ENCODE measurements around the gene CCL22.
"Not testable (repeated sequence)": the region's sequence is repeated elsewhere in the genome, so short reads cannot be mapped to it uniquely, and the experiment has no call there.

The CCL22 gene

GRCh38 chr16:57357330-57358085, 1.1 kb upstream of the CCL22 start:
- Mint-ChIP-seq H3K4me1 (peaks cover 47 to 72% of the 10 kb centered on the region in 2 donors), H3K27ac (peak overlapping the region; percentile 96), H3K27me3 (no peaks in the 10 kb centered on the region), H3K4me3 (peak overlapping the region; percentile 78 to 92), H3K9me3 (no peaks in the 10 kb centered on the region), H3K36me3 (peaks cover 34 to 40% of the 10 kb centered on the region in 2 donors)
- ATAC-seq (replicated peaks): peak; percentile 76 to 78
- DNase-seq: peak; percentile 89

- Mint-ChIP-seq H3K27ac (peak overlapping the region; percentile 96), H3K27me3 (no peaks in the 10 kb centered on the region), H3K4me1 (peaks cover 42 to 69% of the 10 kb centered on the region in 2 donors), H3K4me3 (peak overlapping the region; percentile 78 to 92), H3K36me3 (peaks cover 39 to 43% of the 10 kb centered on the region in 2 donors), H3K9me3 (no peaks in the 10 kb centered on the region)
- ATAC-seq (replicated peaks): peak; percentile 30 to 48
- DNase-seq: no peak
Measured at GRCh38 chr16:57358086-57358420, 530 bp upstream of the CCL22 start.

- H3K9me3 Mint-ChIP-seq: no peaks in the 10 kb centered on the region
Measured at GRCh38 chr16:57360321-57360935, 1.8 kb downstream of the CCL22 start.

GRCh38 chr16:57361404-57361803, 2.8 kb downstream of the CCL22 start:
- Mint-ChIP-seq H3K9me3 (no peaks in the 10 kb centered on the region), H3K36me3 (peaks cover 65 to 73% of the 10 kb centered on the region in 2 donors), H3K4me3 (peak overlapping the region; percentile 78 to 92), H3K27ac (peak overlapping the region; percentile 92), H3K27me3 (no peaks in the 10 kb centered on the region), H3K4me1 (peaks cover 48 to 78% of the 10 kb centered on the region in 2 donors)
- DNase-seq: no peak
- no peak for ATAC-seq (replicated peaks)

More at GRCh38 chr16:57360321-57360935, 1.8 kb downstream of the CCL22 start:
- H3K27me3 Mint-ChIP-seq: no peaks in the 10 kb centered on the region
- H3K27ac Mint-ChIP-seq: peak overlapping the region; percentile 92
- no peak for DNase-seq
- H3K36me3 Mint-ChIP-seq: peaks cover 62 to 65% of the 10 kb centered on the region in 2 donors
- peaks cover 48 to 78% of the 10 kb centered on the region in 2 donors for H3K4me1 Mint-ChIP-seq
- peak overlapping the region; percentile 78 to 92 for H3K4me3 Mint-ChIP-seq
- ATAC-seq (replicated peaks): no peak

GRCh38 chr16:57364143-57364542, 5.6 kb downstream of the CCL22 start:
- peak overlapping the region; percentile 76 to 78 for H3K4me3 Mint-ChIP-seq
- H3K27me3 Mint-ChIP-seq: peaks cover 0 to 3% of the 10 kb centered on the region in 2 donors
- peaks cover 63 to 80% of the 10 kb centered on the region in 2 donors for H3K36me3 Mint-ChIP-seq
- peaks cover 43 to 79% of the 10 kb centered on the region in 2 donors for H3K4me1 Mint-ChIP-seq
- peaks cover 0 to 1% of the 10 kb centered on the region in 2 donors for H3K9me3 Mint-ChIP-seq
- no peak for ATAC-seq (replicated peaks)
- H3K27ac Mint-ChIP-seq: peak overlapping the region; percentile 92
- no peak for DNase-seq

GRCh38 chr16:57366544-57367040, 8.0 kb downstream of the CCL22 start:
- H3K36me3 Mint-ChIP-seq: peaks cover 43 to 63% of the 10 kb centered on the region in 2 donors
- ATAC-seq (replicated peaks) (peak; percentile 35 to 46), DNase-seq (no peak)

GRCh38 chr16:57367116-57367752, 8.7 kb downstream of the CCL22 start:
- Mint-ChIP-seq H3K9me3 (peaks cover 0 to 1% of the 10 kb centered on the region in 2 donors), H3K27ac (peak overlapping the region; percentile 92), H3K4me1 (peaks cover 41 to 70% of the 10 kb centered on the region in 2 donors), H3K27me3 (peaks cover 0 to 3% of the 10 kb centered on the region in 2 donors), H3K4me3 (peak overlapping the region; percentile 61 to 69), H3K36me3 (peaks cover 38 to 58% of the 10 kb centered on the region in 2 donors)
- DNase-seq (peak; percentile 52), ATAC-seq (replicated peaks) (peak; percentile 20 to 28)

More at GRCh38 chr16:57366544-57367040, 8.0 kb downstream of the CCL22 start:
- Mint-ChIP-seq H3K27ac (peak overlapping the region; percentile 92), H3K4me3 (peak overlapping the region; percentile 61 to 69), H3K27me3 (peaks cover 0 to 3% of the 10 kb centered on the region in 2 donors), H3K4me1 (peaks cover 42 to 74% of the 10 kb centered on the region in 2 donors), H3K9me3 (peaks cover 0 to 1% of the 10 kb centered on the region in 2 donors)

GRCh38 chr16:57371494-57372371, 13.2 kb downstream of the CCL22 start:
- peaks cover 0 to 1% of the 10 kb centered on the region in 2 donors for H3K9me3 Mint-ChIP-seq
- H3K36me3 Mint-ChIP-seq: peaks cover 9 to 20% of the 10 kb centered on the region in 2 donors
- H3K27me3 Mint-ChIP-seq: peaks cover 0 to 3% of the 10 kb centered on the region in 2 donors
- H3K4me1 Mint-ChIP-seq: peaks cover 50 to 76% of the 10 kb centered on the region in 2 donors
- no peak overlapping the region for H3K27ac Mint-ChIP-seq
- no peak for ATAC-seq (replicated peaks)
- DNase-seq: no peak
- no peak overlapping the region for H3K4me3 Mint-ChIP-seq

GRCh38 chr16:57372372-57373116, 14.0 kb downstream of the CCL22 start, which contains the start of gene CX3CL1:
Gene CX3CL1, plus strand, starts transcription at chr16:57372490. Its CDS starts 79 bp downstream, at chr16:57372569.
- H3K9me3 Mint-ChIP-seq: peaks cover 0 to 1% of the 10 kb centered on the region in 2 donors
- peaks cover 5 to 14% of the 10 kb centered on the region in 2 donors for H3K36me3 Mint-ChIP-seq
- DNase-seq (peak; percentile 47), ATAC-seq (replicated peaks) (peak; percentile 1 to 5)
- peaks cover 50 to 78% of the 10 kb centered on the region in 2 donors for H3K4me1 Mint-ChIP-seq
- H3K27me3 Mint-ChIP-seq: no peaks in the 10 kb centered on the region
- H3K27ac Mint-ChIP-seq: peak within 1 kb of the TSS; percentile 87
- peak within 1 kb of the TSS; percentile 56 to 61 for H3K4me3 Mint-ChIP-seq

- peak; percentile 6 to 8 for ATAC-seq (replicated peaks)
- peak overlapping the region; percentile 47 to 56 for H3K4me3 Mint-ChIP-seq
- no peaks in the 10 kb centered on the region for H3K9me3 Mint-ChIP-seq
- DNase-seq: no peak
- H3K27ac Mint-ChIP-seq: peak overlapping the region; percentile 87
- H3K27me3 Mint-ChIP-seq: no peaks in the 10 kb centered on the region
- H3K36me3 Mint-ChIP-seq: peaks cover 5 to 10% of the 10 kb centered on the region in 2 donors
- peaks cover 51 to 78% of the 10 kb centered on the region in 2 donors for H3K4me1 Mint-ChIP-seq
Measured at GRCh38 chr16:57373117-57373947, 14.7 kb downstream of the CCL22 start.

GRCh38 chr16:57374067-57374534, 15.5 kb downstream of the CCL22 start:
- ATAC-seq (replicated peaks) (no peak), DNase-seq (no peak)
- H3K4me3 Mint-ChIP-seq: peak overlapping the region in 1 of 2 donors; percentile 41
- peak overlapping the region; percentile 14 for H3K27ac Mint-ChIP-seq
- peaks cover 5 to 7% of the 10 kb centered on the region in 2 donors for H3K36me3 Mint-ChIP-seq
- H3K9me3 Mint-ChIP-seq: no peaks in the 10 kb centered on the region
- H3K27me3 Mint-ChIP-seq: no peaks in the 10 kb centered on the region
- H3K4me1 Mint-ChIP-seq: peaks cover 52 to 78% of the 10 kb centered on the region in 2 donors

- DNase-seq; H3K9me3 Mint-ChIP-seq; H3K27me3 Mint-ChIP-seq; H3K36me3 Mint-ChIP-seq; ATAC-seq (replicated peaks): not testable (repeated sequence)
- Mint-ChIP-seq H3K27ac (peak overlapping the region; percentile 11), H3K4me3 (peak overlapping the region in 1 of 2 donors; percentile 32), H3K4me1 (peaks cover 52 to 77% of the 10 kb centered on the region in 2 donors)
Measured at GRCh38 chr16:57374925-57375465, 16.4 kb downstream of the CCL22 start.

Data from stimulated activated naive B cell treated with anti-CD40 and anti-IgM and Interleukin-4, amounts not matched to agents 10 μg/mL and 1 μg/mL and 100 μg/mL, for 72 hours (primary cell).